Activated CD8-positive, alpha-beta memory T cell treated with anti-CD3 and anti-CD28 coated beads for 36 hours (primary cell): Measurements from ENCODE around the gene HOXB4. TPM values are rescaled to one million over a fixed set of nuclear protein-coding genes. Genes with fewer than 3 reads are reported as not detected.
"Not testable (repeated sequence)": the region's sequence is repeated elsewhere in the genome, so short reads cannot be mapped to it uniquely, and the experiment has no call there.

Experiments
- CTCF ChIA-PET: fragments of 350-600 bp; sonication (Branson Sonifier 250); formaldehyde crosslinking; loops from one replicate; lab custom pipeline; 2021; ENCODE audit warnings: antibody characterized with exemption; lab: Charles Lee
- POLR2A ChIA-PET: fragments of 350-600 bp; sonication (Branson Sonifier 250); formaldehyde crosslinking; loops from one replicate; lab custom pipeline; 2021; ENCODE audit warnings: antibody characterized with exemption; lab: Charles Lee
- total RNA-seq, 2 experiments: library from RNA; stranded (reverse); gene quantifications; one replicate each; pipeline ENCODE4 v1.2.3, GENCODE V29; 2021

The HOXB4 gene
- total RNA-seq, 2 experiments from 2014 or later, result 3.3 to 3.8 TPM

- POLR2A ChIA-PET, CTCF ChIA-PET: not testable (repeated sequence)
These were observed 42.2 kb downstream of the HOXB4 start for GRCh38 chr17:48535793-48536559.

- POLR2A ChIA-PET, result no interaction called here
- CTCF ChIA-PET, result no interaction called here
These were observed 45.9 kb downstream of the HOXB4 start for GRCh38 chr17:48532261-48532660.

GRCh38 chr17:48530887-48531272 is 47.3 kb downstream of the HOXB4 start, which contains the start of gene HOXB1:
TSS of gene HOXB1 (minus strand) at chr17:48531011. CDS start at chr17:48530904, 107 bp downstream.
- ChIA-PET POLR2A (no interaction called here), CTCF (no interaction called here)

- CTCF ChIA-PET, result no interaction called here
- POLR2A ChIA-PET, result no interaction called here
These were observed 47.8 kb downstream of the HOXB4 start for GRCh38 chr17:48530208-48530886.

GRCh38 chr17:48529683-48530009 is 48.5 kb downstream of the HOXB4 start:
- ChIA-PET POLR2A (no interaction called here), CTCF (no interaction called here)

GRCh38 chr17:48528936-48529682 is 49.0 kb downstream of the HOXB4 start:
- ChIA-PET CTCF (no interaction called here), POLR2A (no interaction called here)

GRCh38 chr17:48528153-48528935 is 49.8 kb downstream of the HOXB4 start:
- ChIA-PET CTCF (no interaction called here), POLR2A (no interaction called here)

- POLR2A ChIA-PET, result no interaction called here
- CTCF ChIA-PET, result no interaction called here
These were observed 50.6 kb downstream of the HOXB4 start for GRCh38 chr17:48527547-48527932.

- CTCF ChIA-PET, result no interaction called here
- POLR2A ChIA-PET, result no interaction called here
These were observed 51.3 kb downstream of the HOXB4 start for GRCh38 chr17:48526608-48527546.

Other genes with a start within 250 kb of the HOXB4 start
- 10 to 100 TPM; 52.8 to 53.2 TPM for gene SKAP1, start 148.1 kb downstream of the HOXB4 start, total RNA-seq
- not detected for gene HOXB1, start 47.3 kb downstream of the HOXB4 start, total RNA-seq
- gene HOXB2, start 33.2 kb downstream of the HOXB4 start, total RNA-seq, result 10 to 100 TPM; 13.0 to 13.4 TPM
- 1 to 10 TPM; 3.0 to 3.5 TPM for gene HOXB3, start 11.9 kb upstream of the HOXB4 start, total RNA-seq
- gene HOXB5, start 15.4 kb upstream of the HOXB4 start, total RNA-seq, result not detected
- under 1 TPM; 0.25 to 0.48 TPM for gene HOXB6, start 26.6 kb upstream of the HOXB4 start, total RNA-seq
- under 1 TPM; 0.59 to 0.73 TPM for gene HOXB7, start 32.7 kb upstream of the HOXB4 start, total RNA-seq
- under 1 TPM in 1 of 2 experiments, not detected in 1; 0.19 TPM for gene HOXB8, start 36.9 kb upstream of the HOXB4 start, total RNA-seq
- 1 to 10 TPM; 5.1 to 5.5 TPM for gene HOXB9, start 48.0 kb upstream of the HOXB4 start, total RNA-seq
- gene PRAC1, start 144.2 kb upstream of the HOXB4 start, total RNA-seq, result not detected
- not detected for gene PRAC2, start 144.8 kb upstream of the HOXB4 start, total RNA-seq
- not detected for gene HOXB13, start 150.4 kb upstream of the HOXB4 start, total RNA-seq
- gene TTLL6, start 238.9 kb upstream of the HOXB4 start, total RNA-seq, result not detected